K562 (cell line): Measurements from ENCODE around the gene MLST8. TPM values are rescaled to one million over a fixed set of nuclear protein-coding genes. Genes with fewer than 3 reads are reported as not detected.

ENCODE experiments used
- ATAC-seq: fragments of 200-7000 bp; cut with Tn5 transposase; 3 replicates; pipeline ENCODE4 v1.9.1; 2020; ENCODE audit warnings: moderate library complexity
- BruUV-seq: library from RNA; stranded (reverse); fragments of 400-500 nt; replicated peaks from 2 replicates; lab custom pipeline; 2021; lab: Mats Ljungman, UMichigan
- CTCF ChIA-PET: fragments of 300-600 bp; formaldehyde crosslinking; extraction: SDS; loops from one replicate; lab custom pipeline; 2021; ENCODE audit warnings: low intra/inter-chr PET ratio; lab: Yijun Ruan, JAX
- POLR2A ChIA-PET: fragments of 300-600, 350-650 bp; sonication (Branson Sonifier 250); formaldehyde crosslinking; extraction: SDS; loops from one replicate; lab custom pipeline; 2021; ENCODE audit warnings: antibody characterized with exemption, inconsistent platforms; lab: Yijun Ruan, JAX
- DNase-seq, 4 experiments: peaks; one replicate each; pipeline versions ENCODE4 v3.0.0 to v3.0.0-alpha.2; 2011 to 2018; ENCODE audit warnings: low spot score in 3 of 4, mixed read lengths in 3 of 4; ENCODE audit errors: extremely low read depth in 1 of 4
- FAIRE-seq: peaks from 2 replicates; lab custom pipeline; 2011; peaks lifted over from hg19 to GRCh38; lab: Jason Lieb, UNC
- H2AFZ ChIP-seq: 2 replicates; pipeline ENCODE4 v1.6.0; 2011; ENCODE audit warnings: low read depth, low read length, control low read depth, inconsistent platforms
- H3K27ac ChIP-seq: fragments of 200-600 bp; 3 replicates; pipeline ENCODE4 v1.8.0; 2011; ENCODE audit warnings: low read depth, mild to moderate bottlenecking, control low read depth, inconsistent platforms, low read length, moderate library complexity, mixed read lengths; ENCODE audit errors: extremely low read depth
- H3K27me3 ChIP-seq, 2 experiments: fragments of 300-600 bp in 1 of 2; 2 replicates in 1 of 2; 3 replicates in 1 of 2; pipeline versions ENCODE4 v1.6.0 to v1.8.0; 2011; ENCODE audit warnings: inconsistent platforms in 2 of 2, low read length in 2 of 2, mild to moderate bottlenecking in 1 of 2, mixed read lengths in 1 of 2, moderate library complexity in 1 of 2; ENCODE audit not compliant: control insufficient read depth in 2 of 2, insufficient read depth in 2 of 2
- H3K36me3 ChIP-seq: fragments of 300-600 bp; 3 replicates; pipeline ENCODE4 v1.8.0; 2011; ENCODE audit warnings: mild to moderate bottlenecking, low read length, inconsistent platforms; ENCODE audit not compliant: control insufficient read depth, insufficient read depth
- H3K4me1 ChIP-seq, 2 experiments: fragments of 200-600 bp in 1 of 2; replicated peaks in 1 of 2; 2 replicates in 1 of 2; 3 replicates in 1 of 2; pipeline versions ENCODE4 v1.5.1 to v1.8.0; 2011; ENCODE audit warnings: inconsistent platforms in 2 of 2, low read length in 2 of 2, mild to moderate bottlenecking in 1 of 2, mixed read lengths in 1 of 2, moderate library complexity in 1 of 2; ENCODE audit not compliant: control insufficient read depth in 2 of 2, insufficient read depth in 2 of 2
- H3K4me2 ChIP-seq: 2 replicates; pipeline ENCODE4 v1.6.1; 2011; ENCODE audit warnings: low read length, control low read depth, inconsistent platforms, mixed read lengths; ENCODE audit not compliant: insufficient read depth
- H3K4me3 ChIP-seq: fragments of 200-600 bp; sonication (generic), shearing (Covaris generic); 2 replicates; pipeline ENCODE4 v1.5.1; 2016; ENCODE audit warnings: control low read depth, inconsistent platforms
- H3K79me2 ChIP-seq: fragments of 200-600 bp; 3 replicates; pipeline ENCODE4 v1.8.0; 2011; ENCODE audit warnings: low read length, inconsistent platforms; ENCODE audit not compliant: control insufficient read depth, insufficient read depth
- H3K9ac ChIP-seq, 2 experiments: 2 replicates each; pipeline versions ENCODE4 v1.6.0 to v1.6.1; 2011; ENCODE audit warnings: low read depth in 2 of 2, low read length in 2 of 2, control low read depth in 1 of 2, inconsistent platforms in 1 of 2, mild to moderate bottlenecking in 1 of 2, mixed read lengths in 1 of 2; ENCODE audit not compliant: insufficient read depth in 1 of 2
- H3K9me1 ChIP-seq: one replicate; pipeline ENCODE4 v1.6.0; 2011; ENCODE audit warnings: inconsistent platforms, mild to moderate bottlenecking, low read length, moderate library complexity; ENCODE audit not compliant: control insufficient read depth, insufficient read depth
- H3K9me3 ChIP-seq: replicated peaks from 2 replicates; pipeline ENCODE4 v1.5.1; 2011; ENCODE audit warnings: low read depth, low read length, inconsistent platforms; ENCODE audit not compliant: control insufficient read depth, insufficient read depth
- H4K20me1 ChIP-seq: replicated peaks from 2 replicates; pipeline ENCODE4 v1.6.1; 2011; ENCODE audit warnings: low read length, inconsistent platforms, mixed read lengths; ENCODE audit not compliant: control insufficient read depth, insufficient read depth
- C11orf30 ChIP-seq: fragments of 450-650 bp; IDR thresholded peaks from 2 replicates; pipeline ENCODE4 v1.6.1; 2016; ENCODE audit warnings: low read depth, mild to moderate bottlenecking
- CEBPZ ChIP-seq: fragments of 150-350 bp; IDR thresholded peaks from 2 replicates; pipeline ENCODE4 v1.6.1; 2014; ENCODE audit warnings: low read depth, mild to moderate bottlenecking, low read length, borderline replicate concordance
- GTF2B ChIP-seq: IDR thresholded peaks from 2 replicates; pipeline ENCODE4 v1.6.1; 2011; ENCODE audit not compliant: insufficient read length; ENCODE audit errors: extremely low read depth
- HNRNPL ChIP-seq: fragments of 200-400 bp; formaldehyde crosslinking; IDR thresholded peaks from 2 replicates; pipeline ENCODE4 v1.6.1; 2017; ENCODE audit warnings: low read depth, mild to moderate bottlenecking, low read length
- IRF9 ChIP-seq: fragments of 450-650 bp; IDR thresholded peaks from 2 replicates; pipeline ENCODE4 v1.6.1; 2016; ENCODE audit warnings: missing biosample characterization, missing genetic modification characterization
- NKRF ChIP-seq: fragments of 450-650 bp; IDR thresholded peaks from 2 replicates; pipeline ENCODE4 v1.6.1; 2016; ENCODE audit warnings: borderline replicate concordance
- SAFB ChIP-seq: fragments of 200-400 bp; formaldehyde crosslinking; IDR thresholded peaks from 2 replicates; pipeline ENCODE4 v1.6.1; 2017; ENCODE audit warnings: low read depth, low read length, borderline replicate concordance
- TBL1XR1 ChIP-seq, 2 experiments: IDR thresholded peaks; 2 replicates each; pipeline ENCODE4 v1.6.1; 2012; ENCODE audit warnings: improper control_type of control experiment in 2 of 2, low read length in 2 of 2, mild to moderate bottlenecking in 1 of 2
- ZBTB9 ChIP-seq: fragments of 450-650 bp; formaldehyde crosslinking; IDR thresholded peaks from 2 replicates; pipeline ENCODE4 v1.4.0; 2020; ENCODE audit warnings: mild to moderate bottlenecking, moderate library complexity
- ZNF174 ChIP-seq: fragments of 250-450 bp; sonication (Bioruptor Pico); IDR thresholded peaks from 2 replicates; pipeline ENCODE4 v1.4.0; 2020; ENCODE audit warnings: mild to moderate bottlenecking
- ZNF507 ChIP-seq: conservative IDR thresholded peaks from 2 replicates; pipeline ENCODE4 v1.6.1; 2017; ENCODE audit warnings: missing genetic modification characterization, missing compliant biosample characterization
- WGBS: fragments of 100-300 bp; shearing (Covaris generic); methylation state at CpG from one replicate; pipeline ENCODE4 v1.1.6; 2016; ENCODE audit warnings: low coverage, mixed read lengths; ENCODE audit not compliant: insufficient coverage; ENCODE audit errors: missing lambda C conversion rate; 5-methylcytosine and 5-hydroxymethylcytosine counted together
- in situ Hi-C: fragments of 300-500 bp; cut with MboI; formaldehyde crosslinking; loops from 4 replicates; pipeline ENCODE4 v1.15.0; 2018; ENCODE audit warnings: inconsistent platforms, mixed read lengths
- intact Hi-C: fragments of 100-400 bp; cut with micrococcal nuclease; formaldehyde crosslinking; loops from 2 replicates; pipeline ENCODE4 v1.14.2; 2022
- polyA plus RNA-seq, 8 experiments: library from polyadenylated mRNA; depleted of rRNA in 4 of 8; stranded (reverse) in 5 of 8; unstranded in 3 of 8; fragments of >200 nt; fragmentation: Nextera tagmentation in 2 of 8; fragmentation: Illumina TruSeq in 1 of 8; extraction: Ambion mirVana in 2 of 8; extraction: Trizol in 1 of 8; gene quantifications; 2 replicates each; pipeline versions ENCODE4 v1.2.1 to v1.2.3, GENCODE V29; 2011 to 2014; ENCODE audit warnings: inconsistent platforms in 1 of 8, missing spikeins in 1 of 8
- total RNA-seq, 7 experiments: library from RNA; depleted of rRNA in 6 of 7; stranded (reverse); fragments of >200 nt in 6 of 7; fragmentation: Illumina TruSeq in 2 of 7; extraction: Trizol in 2 of 7; gene quantifications; 2 replicates each; pipeline versions ENCODE4 v1.2.1 to v1.2.3, GENCODE V29; 2011 to 2021; ENCODE audit warnings: low replicate concordance in 1 of 7

Gene MLST8
- total and polyA plus RNA-seq, 9 of the 15 experiments (the other 6 are each of a cell fraction or from before 2014, with no cell fraction given), result 1.5 to 116 (median 43.3) TPM

- Histone ChIP-seq H4K20me1 (no peaks in the 10 kb centered on the region; the same call in 1 of the 2 replicates), H3K79me2 (no peaks in the 10 kb centered on the region), H3K9ac (peak overlapping the region in 1 of 2 experiments; percentile 83; a peak in 2 of 4 replicates), H3K4me1 (peaks cover 2 to 91% of the 10 kb centered on the region in 2 experiments; a peak in 3 of 5 replicates), H3K4me2 (no peak overlapping the region), H3K27me3 (no peaks in the 10 kb centered on the region), H3K36me3 (peaks cover 14% of the 10 kb centered on the region; the same call in 1 of the 3 replicates), H3K27ac (no peak overlapping the region), H2AFZ (no peak overlapping the region), H3K4me3 (no peak overlapping the region), H3K9me3 (no peaks in the 10 kb centered on the region), H3K9me1 (no peaks in the 10 kb centered on the region)
- ChIA-PET POLR2A (interaction anchor here (0.8 to 1.4 kb wide), 3 partner anchors 13 to 27 kb away, joined by 3 read pairs; partner anchors contain the start of gene TRAF7), CTCF (interaction anchor here (0.6 kb wide), 1 partner anchor 197 kb away, joined by 3 read pairs; the partner anchor contains the start of gene GFER)
- intact Hi-C loops, result no loop called here
- ATAC-seq (peak; percentile 44), DNase-seq (peak in 3 of 4 experiments; percentile 45 to 68 (median 63)), FAIRE-seq (no peak)
- in situ Hi-C loops, result no loop called here
- WGBS, result 67% methylated on average over 41 of the region's 46 CpGs
- BruUV-seq, result no TSS peak
- TF ChIP-seq ZNF174 (CRISPR knock-in tag) (no peak), TBL1XR1 (IDR thresholded peaks at IDR 0.05; ENCODE audit: low read length in 2 of 2) (no peak), CEBPZ (no peak), C11orf30 (no peak), NKRF (no peak), SAFB (no peak), ZBTB9 (CRISPR knock-in tag) (no peak), GTF2B (no peak), IRF9 (tag) (no peak), HNRNPL (no peak), ZNF507 (tag) (no peak)
These were observed 24.0 kb upstream of the MLST8 start for GRCh38 chr16:2180962-2181923.
